ENCODE measurements around the gene RAB42. TPM values are rescaled to one million over a fixed set of nuclear protein-coding genes. Genes with fewer than 3 reads are reported as not detected.
"Not testable (repeated sequence)": the region's sequence is repeated elsewhere in the genome, so short reads cannot be mapped to it uniquely, and the experiment has no call there.

The RAB42 gene
- total RNA-seq, 4 donors from 2014 or later: 0.21 to 2.5 (median 0.83) TPM; not detected in 1

- Histone ChIP-seq H3K36me3 (peaks cover 0 to 40% (median 27%) of the 10 kb centered on the region in 3 donors), H3K27ac (peak overlapping the region; percentile 89 to 96 (median 94)), H3K27me3 (no peaks in the 10 kb centered on the region), H3K4me3 (peak overlapping the region; percentile 78 to 87 (median 84)), H3K4me1 (peaks cover 13 to 46% (median 22%) of the 10 kb centered on the region in 3 donors), H3K9me3 (no peaks in the 10 kb centered on the region)
- 0% methylated on average over 4 to 12 of the region's 75 CpGs for WGBS, 2 donors
- peak; percentile 84 for DNase-seq
- intact Hi-C loops (cut with DNase I): no loop called here
- TF ChIP-seq CTCF (IDR thresholded peaks at IDR 0.05): peak in 4 of 6 experiments; percentile 18 to 34 (median 26)
- peak in 3 of 4 donors; percentile 10 to 97 (median 90) for TF ChIP-seq POLR2A (IDR thresholded peaks at IDR 0.05)
Measured at GRCh38 chr1:28581531-28582247, 10.4 kb upstream of the RAB42 start.

- peak overlapping the region; percentile 78 to 87 (median 84) for H3K4me3 ChIP-seq
- peaks cover 0 to 34% (median 24%) of the 10 kb centered on the region in 3 donors for H3K36me3 ChIP-seq
- no peak for TF ChIP-seq CTCF (IDR thresholded peaks at IDR 0.05)
- TF ChIP-seq POLR2A (IDR thresholded peaks at IDR 0.05): no peak
- H3K4me1 ChIP-seq: peaks cover 13 to 46% (median 22%) of the 10 kb centered on the region in 3 donors
- WGBS, 2 donors: 0 to 1% methylated on average over 7 to 10 of the region's 10 CpGs
- intact Hi-C loops (cut with DNase I): no loop called here
- peak overlapping the region; percentile 89 to 96 (median 94) for H3K27ac ChIP-seq
- DNase-seq: no peak
- no peaks in the 10 kb centered on the region for H3K27me3 ChIP-seq
- H3K9me3 ChIP-seq: no peaks in the 10 kb centered on the region
Measured at GRCh38 chr1:28582248-28582615, 9.8 kb upstream of the RAB42 start.

- H3K4me3 ChIP-seq; H3K27me3 ChIP-seq; DNase-seq; H3K9me3 ChIP-seq; intact Hi-C loops (cut with DNase I); H3K27ac ChIP-seq; H3K36me3 ChIP-seq: not testable (repeated sequence)
- 93 to 95% methylated on average over 19 of the region's 19 CpGs for WGBS, 2 donors
- peaks cover 2 to 17% (median 3%) of the 10 kb centered on the region in 3 donors for H3K4me1 ChIP-seq
Measured at GRCh38 chr1:28586585-28587391, 5.3 kb upstream of the RAB42 start.

- H3K9me3 ChIP-seq: no peaks in the 10 kb centered on the region
- peak overlapping the region in 3 of 4 donors; percentile 21 to 63 (median 59) for H3K27ac ChIP-seq
- DNase-seq: no peak
- TF ChIP-seq CTCF (IDR thresholded peaks at IDR 0.05) (no peak), POLR2A (IDR thresholded peaks at IDR 0.05) (no peak)
- intact Hi-C loops (cut with DNase I): no loop called here
- WGBS, 2 donors: 25 to 30% methylated on average over 5 to 7 of the region's 81 CpGs
- no peaks in the 10 kb centered on the region for H3K27me3 ChIP-seq
- peaks cover 0 to 25% (median 6%) of the 10 kb centered on the region in 3 donors for H3K4me1 ChIP-seq
- H3K4me3 ChIP-seq: peak overlapping the region; percentile 42 to 77 (median 52)
- no peaks in the 10 kb centered on the region for H3K36me3 ChIP-seq
Measured at GRCh38 chr1:28592321-28593071, 431 bp downstream of the RAB42 start.

GRCh38 chr1:28593988-28594356 lies 1.9 kb downstream of the RAB42 start:
- H3K4me3 ChIP-seq; H3K36me3 ChIP-seq; H3K27me3 ChIP-seq; H3K27ac ChIP-seq; H3K9me3 ChIP-seq; DNase-seq; intact Hi-C loops (cut with DNase I): not testable (repeated sequence)
- peaks cover 0 to 25% (median 6%) of the 10 kb centered on the region in 3 donors for H3K4me1 ChIP-seq
- 83 to 90% methylated on average over 1 to 2 of the region's 3 CpGs for WGBS, 2 donors

GRCh38 chr1:28594686-28595411 lies 2.8 kb downstream of the RAB42 start:
- H3K27ac ChIP-seq; H3K27me3 ChIP-seq; H3K4me3 ChIP-seq; DNase-seq; intact Hi-C loops (cut with DNase I); H3K9me3 ChIP-seq; H3K36me3 ChIP-seq: not testable (repeated sequence)
- 28 to 44% methylated on average over 4 to 7 of the region's 7 CpGs for WGBS, 2 donors
- H3K4me1 ChIP-seq: peaks cover 0 to 25% (median 6%) of the 10 kb centered on the region in 3 donors

Measured in esophagus squamous epithelium (tissue), 5 donors.